ENCODE results near the gene CGA.

GRCh38 chr6:87122477-87122876 is 27.6 kb upstream of the CGA start:
- TF ChIP-seq, protein P1, sequence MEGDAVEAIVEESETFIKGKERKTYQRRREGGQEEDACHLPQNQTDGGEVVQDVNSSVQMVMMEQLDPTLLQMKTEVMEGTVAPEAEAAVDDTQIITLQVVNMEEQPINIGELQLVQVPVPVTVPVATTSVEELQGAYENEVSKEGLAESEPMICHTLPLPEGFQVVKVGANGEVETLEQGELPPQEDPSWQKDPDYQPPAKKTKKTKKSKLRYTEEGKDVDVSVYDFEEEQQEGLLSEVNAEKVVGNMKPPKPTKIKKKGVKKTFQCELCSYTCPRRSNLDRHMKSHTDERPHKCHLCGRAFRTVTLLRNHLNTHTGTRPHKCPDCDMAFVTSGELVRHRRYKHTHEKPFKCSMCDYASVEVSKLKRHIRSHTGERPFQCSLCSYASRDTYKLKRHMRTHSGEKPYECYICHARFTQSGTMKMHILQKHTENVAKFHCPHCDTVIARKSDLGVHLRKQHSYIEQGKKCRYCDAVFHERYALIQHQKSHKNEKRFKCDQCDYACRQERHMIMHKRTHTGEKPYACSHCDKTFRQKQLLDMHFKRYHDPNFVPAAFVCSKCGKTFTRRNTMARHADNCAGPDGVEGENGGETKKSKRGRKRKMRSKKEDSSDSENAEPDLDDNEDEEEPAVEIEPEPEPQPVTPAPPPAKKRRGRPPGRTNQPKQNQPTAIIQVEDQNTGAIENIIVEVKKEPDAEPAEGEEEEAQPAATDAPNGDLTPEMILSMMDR (IDR thresholded peaks at IDR 0.05; ENCODE audit: low read length) = no peak
- no peak for TF ChIP-seq EZH2 (IDR thresholded peaks at IDR 0.05; ENCODE audit: borderline replicate concordance, low read length)
